T47D (cell line): Measurements from ENCODE around the gene FABP7.

Experiments
- DNase-seq, 2 experiments: peaks; one replicate each; pipeline versions ENCODE4 v3.0.0 to v3.0.0-alpha.2; 2011 to 2012; ENCODE audit warnings: low read depth in 1 of 2, low spot score in 1 of 2
- JUND ChIP-seq: IDR thresholded peaks from 2 replicates; pipeline ENCODE4 v1.6.1; 2012; ENCODE audit warnings: low read depth
- in situ Hi-C: cut with HindIII; loops from 2 replicates; pipeline ENCODE4 v1.10.0; 2016; ENCODE audit warnings: low sequenced_read_pairs, low pct_unique_long_range_greater_than_20kb

FABP7 gene

GRCh38 chr6:122772724-122773415 is 6.6 kb upstream of the FABP7 start:
- peak in 1 of 2 experiments; percentile 9 for DNase-seq
- in situ Hi-C loops: no loop called here
- TF ChIP-seq JUND: no peak

GRCh38 chr6:122775975-122776374 is 3.5 kb upstream of the FABP7 start:
- DNase-seq: no peak
- in situ Hi-C loops: no loop called here
- TF ChIP-seq JUND: no peak

GRCh38 chr6:122778302-122778701 is 1.2 kb upstream of the FABP7 start:
- in situ Hi-C loops: no loop called here
- no peak for TF ChIP-seq JUND
- no peak for DNase-seq

GRCh38 chr6:122778985-122779661 is 393 bp upstream of the FABP7 start:
- no peak for DNase-seq
- TF ChIP-seq JUND: no peak
- in situ Hi-C loops: no loop called here

GRCh38 chr6:122780114-122780513 is 598 bp downstream of the FABP7 start:
- no peak for DNase-seq
- in situ Hi-C loops: no loop called here
- TF ChIP-seq JUND: no peak

- DNase-seq: no peak
- no peak for TF ChIP-seq JUND
- in situ Hi-C loops: no loop called here
Observed at GRCh38 chr6:122781716-122782115, 2.2 kb downstream of the FABP7 start.

GRCh38 chr6:122783401-122783800 is 3.9 kb downstream of the FABP7 start:
- TF ChIP-seq JUND: no peak
- DNase-seq: no peak
- in situ Hi-C loops: no loop called here

GRCh38 chr6:122785891-122786290 is 6.4 kb downstream of the FABP7 start:
- DNase-seq: no peak
- TF ChIP-seq JUND: no peak
- in situ Hi-C loops: no loop called here

GRCh38 chr6:122787721-122788120 is 8.2 kb downstream of the FABP7 start:
- DNase-seq: no peak
- TF ChIP-seq JUND: no peak
- in situ Hi-C loops: no loop called here

GRCh38 chr6:122788208-122788607 is 8.7 kb downstream of the FABP7 start:
- no peak for DNase-seq
- in situ Hi-C loops: no loop called here
- TF ChIP-seq JUND: no peak

- TF ChIP-seq JUND: no peak
- in situ Hi-C loops: no loop called here
- no peak for DNase-seq
Observed at GRCh38 chr6:122788663-122789181, 9.2 kb downstream of the FABP7 start.

GRCh38 chr6:122789182-122790027 is 9.9 kb downstream of the FABP7 start, which contains the start of gene SMPDL3A:
TSS of gene SMPDL3A (plus strand) at chr6:122789258. CDS start at chr6:122789347, 89 bp downstream.
- TF ChIP-seq JUND: no peak

More at GRCh38 chr6:122789182-122790027, 9.9 kb downstream of the FABP7 start, which contains the start of gene SMPDL3A:
- in situ Hi-C loops: no loop called here
- peak; percentile 33 to 73 for DNase-seq
